OCI-LY3 (cell line): ENCODE data around the gene ZNF705A.
"Not testable (repeated sequence)": the region's sequence is repeated elsewhere in the genome, so short reads cannot be mapped to it uniquely, and the experiment has no call there.

Source experiments
- H2AFZ ChIP-seq: fragments of 200-600, 300-600 bp; shearing (Covaris generic); 2 replicates; pipeline ENCODE4 v1.6.0; 2014; ENCODE audit warnings: antibody characterized with exemption, low read depth, low read length
- H3K27ac ChIP-seq: fragments of 200-600, 300-600 bp; sonication (generic); 2 replicates; pipeline ENCODE4 v1.5.1; 2014; ENCODE audit warnings: mild to moderate bottlenecking, low read length, moderate library complexity, mixed read lengths
- H3K27me3 ChIP-seq: fragments of 200-600, 300-600 bp; sonication (generic); 2 replicates; pipeline ENCODE4 v1.6.1; 2014; ENCODE audit warnings: low read depth, low read length, mixed read lengths
- H3K36me3 ChIP-seq: fragments of 200-600, 300-600 bp; sonication (generic); replicated peaks from 2 replicates; pipeline ENCODE3; 2014; ENCODE audit warnings: low read depth, low read length, mixed read lengths
- H3K4me1 ChIP-seq: fragments of 300-600, 200-600 bp; sonication (generic); 2 replicates; pipeline ENCODE4 v1.6.1; 2014; ENCODE audit warnings: low read length, mixed read lengths
- H3K4me2 ChIP-seq: fragments of 200-600, 300-600 bp; sonication (generic); 2 replicates; pipeline ENCODE4 v1.6.1; 2014; ENCODE audit warnings: low read length, mixed read lengths
- H3K4me3 ChIP-seq: fragments of 300-600, 200-600 bp; sonication (generic); 2 replicates; pipeline ENCODE4 v1.5.1; 2014; ENCODE audit warnings: antibody characterized with exemption, mild to moderate bottlenecking, low read length, moderate library complexity
- H3K79me2 ChIP-seq: fragments of 300-600, 200-600 bp; shearing (Covaris generic); 2 replicates; pipeline ENCODE4 v1.6.1; 2014; ENCODE audit warnings: mild to moderate bottlenecking, low read length, mixed read lengths
- H3K9ac ChIP-seq: fragments of 300-600, 200-600 bp; shearing (Covaris generic); 2 replicates; pipeline ENCODE4 v1.6.0; 2014; ENCODE audit warnings: mild to moderate bottlenecking, low read length, moderate library complexity
- H3K9me3 ChIP-seq: fragments of 200-600, 300-600 bp; shearing (Covaris generic); 2 replicates; pipeline ENCODE4 v1.6.1; 2014; ENCODE audit warnings: low read length, mixed read lengths; ENCODE audit not compliant: insufficient read depth
- H4K20me1 ChIP-seq: fragments of 200-600, 300-600 bp; sonication (generic); 2 replicates; pipeline ENCODE4 v1.6.1; 2016; ENCODE audit warnings: low read length, mixed read lengths; ENCODE audit not compliant: insufficient read depth
- CTCF ChIP-seq: fragments of 200-600, 300-600 bp; sonication (generic); IDR thresholded peaks from 2 replicates; pipeline ENCODE4 v1.5.1; 2014; ENCODE audit warnings: antibody characterized with exemption, low read length, low read depth
- EZH2phosphoT487 ChIP-seq: fragments of 200-600 bp; shearing (Covaris generic); IDR thresholded peaks from 2 replicates; pipeline ENCODE4 v1.6.1; 2018; ENCODE audit warnings: antibody characterized with exemption, mixed run types, low read depth

ZNF705A gene

GRCh38 chr12:8156845-8157244 lies at the start of gene ZNF705A:
Gene ZNF705A (plus strand): TSS chr12:8157015. CDS start chr12:8172626, 15,611 bp downstream.
- Histone ChIP-seq H3K4me1 (peaks cover 14% of the 10 kb centered on the region), H3K79me2 (no peaks in the 10 kb centered on the region), H3K4me3 (no peak within 1 kb of the TSS), H3K9me3 (no peaks in the 10 kb centered on the region), H3K27me3 (no peaks in the 10 kb centered on the region), H3K27ac (no peak within 1 kb of the TSS), H3K36me3 (no peaks in the 10 kb centered on the region), H3K4me2 (no peak within 1 kb of the TSS), H3K9ac (no peak within 1 kb of the TSS), H2AFZ (no peak within 1 kb of the TSS), H4K20me1 (no peaks in the 10 kb centered on the region)
- TF ChIP-seq EZH2phosphoT487 (no peak), CTCF (no peak)

- no peaks in the 10 kb centered on the region for H3K79me2 ChIP-seq
- no peaks in the 10 kb centered on the region for H4K20me1 ChIP-seq
- H3K4me2 ChIP-seq: peak overlapping the region; percentile 38; the same call in 1 of the 2 replicates
- H3K9me3 ChIP-seq: no peaks in the 10 kb centered on the region
- TF ChIP-seq CTCF (peak; percentile 98), EZH2phosphoT487 (no peak)
- peak overlapping the region; percentile 26 for H3K9ac ChIP-seq
- no peaks in the 10 kb centered on the region for H3K27me3 ChIP-seq
- 0 out of 2 replicates have a peak overlapping the region, but pooled peaks have one; percentile 9 for H2AFZ ChIP-seq
- H3K4me1 ChIP-seq: no peaks in the 10 kb centered on the region
- no peak overlapping the region for H3K4me3 ChIP-seq
- H3K27ac ChIP-seq: no peak overlapping the region
- peaks cover 3% of the 10 kb centered on the region for H3K36me3 ChIP-seq
Measured at GRCh38 chr12:8108808-8109398, 47.9 kb upstream of the ZNF705A start.

- H3K9ac ChIP-seq, H4K20me1 ChIP-seq, H3K4me2 ChIP-seq, H2AFZ ChIP-seq, H3K27me3 ChIP-seq, H3K27ac ChIP-seq, H3K4me1 ChIP-seq, H3K36me3 ChIP-seq, H3K79me2 ChIP-seq, H3K9me3 ChIP-seq, H3K4me3 ChIP-seq: not testable (repeated sequence)
Measured at GRCh38 chr12:8113117-8113516, 43.7 kb upstream of the ZNF705A start.

GRCh38 chr12:8120072-8120713 lies 36.6 kb upstream of the ZNF705A start:
- Histone ChIP-seq H4K20me1 (no peaks in the 10 kb centered on the region), H3K9me3 (no peaks in the 10 kb centered on the region), H3K9ac (no peak overlapping the region), H3K27ac (no peak overlapping the region), H2AFZ (no peak overlapping the region), H3K4me3 (no peak overlapping the region), H3K27me3 (no peaks in the 10 kb centered on the region), H3K36me3 (no peaks in the 10 kb centered on the region), H3K4me1 (peaks cover 19% of the 10 kb centered on the region), H3K4me2 (no peak overlapping the region), H3K79me2 (no peaks in the 10 kb centered on the region)
- no peak for TF ChIP-seq EZH2phosphoT487
- TF ChIP-seq CTCF: no peak
